HK-2 (cell line): Measurements from ENCODE around the gene SDHAF1.
"Not testable (repeated sequence)": the region's sequence is repeated elsewhere in the genome, so short reads cannot be mapped to it uniquely, and the experiment has no call there.

ENCODE experiments used
- DNase-seq: peaks from one replicate; pipeline ENCODE4 v3.0.0-alpha.2; 2018; ENCODE audit not compliant: unreplicated experiment

The SDHAF1 gene

GRCh38 chr19:35995048-35995993, at the start of gene SDHAF1:
TSS of gene SDHAF1 (plus strand) at chr19:35995188. CDS start at chr19:35995275, 87 bp downstream.
- peak; percentile 94 for DNase-seq

GRCh38 chr19:35946203-35946602, 48.8 kb upstream of the SDHAF1 start:
- no peak for DNase-seq

- no peak for DNase-seq
Observed at GRCh38 chr19:35949131-35949530, 45.9 kb upstream of the SDHAF1 start.

GRCh38 chr19:35955881-35956634, 38.9 kb upstream of the SDHAF1 start:
- DNase-seq, result no peak

GRCh38 chr19:35957411-35957810, 37.6 kb upstream of the SDHAF1 start:
- not testable (repeated sequence) for DNase-seq

- no peak for DNase-seq
Observed at GRCh38 chr19:35958660-35959039, 36.3 kb upstream of the SDHAF1 start.

- DNase-seq, result no peak
Observed at GRCh38 chr19:35959040-35959967, 35.7 kb upstream of the SDHAF1 start.

GRCh38 chr19:35959968-35960320, 35.0 kb upstream of the SDHAF1 start:
- no peak for DNase-seq

- no peak for DNase-seq
Observed at GRCh38 chr19:35960432-35960972, 34.5 kb upstream of the SDHAF1 start.

- DNase-seq, result peak; percentile 29
Observed at GRCh38 chr19:35963514-35963913, 31.5 kb upstream of the SDHAF1 start.

- DNase-seq, result no peak
Observed at GRCh38 chr19:35966771-35967170, 28.2 kb upstream of the SDHAF1 start.

- DNase-seq, result no peak
Observed at GRCh38 chr19:35973487-35973886, 21.5 kb upstream of the SDHAF1 start.

- DNase-seq, result no peak
Observed at GRCh38 chr19:35975608-35976214, 19.3 kb upstream of the SDHAF1 start.

GRCh38 chr19:35977446-35978222, 17.4 kb upstream of the SDHAF1 start:
- DNase-seq, result no peak

- DNase-seq, result no peak
Observed at GRCh38 chr19:35978271-35978670, 16.7 kb upstream of the SDHAF1 start.

GRCh38 chr19:35978832-35979365, 16.1 kb upstream of the SDHAF1 start:
- DNase-seq, result no peak

- DNase-seq, result not testable (repeated sequence)
Observed at GRCh38 chr19:35980997-35981396, 14.0 kb upstream of the SDHAF1 start.

- DNase-seq, result no peak
Observed at GRCh38 chr19:35983177-35983576, 11.8 kb upstream of the SDHAF1 start.

GRCh38 chr19:35986111-35986510, 8.9 kb upstream of the SDHAF1 start:
- no peak for DNase-seq
